Calu3 (cell line): ENCODE measurements around the gene UBE2Z. TPM values are rescaled to one million over a fixed set of nuclear protein-coding genes. Genes with fewer than 3 reads are reported as not detected.
"Not testable (repeated sequence)": the region's sequence is repeated elsewhere in the genome, so short reads cannot be mapped to it uniquely, and the experiment has no call there.

Experiments
- BruUV-seq: library from RNA; stranded (reverse); fragments of 400-500 nt; replicated peaks from 2 replicates; lab custom pipeline; 2021; lab: Mats Ljungman, UMichigan
- CTCF ChIA-PET: fragments of 300-600 bp; sonication (Branson Sonifier 250); formaldehyde crosslinking; loops from one replicate; lab custom pipeline; 2022; ENCODE audit warnings: antibody characterized with exemption; lab: Charles Lee
- DNase-seq: peaks from one replicate; pipeline ENCODE4 v3.0.0; 2022
- H3K27ac Mint-ChIP-seq: one replicate; pipeline ENCODE4 v1.8.0; 2022; ENCODE audit warnings: mixed read lengths; ENCODE audit not compliant: unreplicated experiment
- H3K27me3 Mint-ChIP-seq: one replicate; pipeline ENCODE4 v1.8.0; 2022; ENCODE audit warnings: mixed read lengths; ENCODE audit not compliant: unreplicated experiment
- H3K36me3 Mint-ChIP-seq: one replicate; pipeline ENCODE4 v1.8.0; 2022; ENCODE audit warnings: mild to moderate bottlenecking, moderate library complexity, mixed read lengths; ENCODE audit not compliant: insufficient read depth, unreplicated experiment
- H3K4me1 Mint-ChIP-seq: one replicate; pipeline ENCODE4 v1.8.0; 2022; ENCODE audit warnings: mild to moderate bottlenecking, low read depth, mixed read lengths; ENCODE audit not compliant: unreplicated experiment
- H3K4me3 Mint-ChIP-seq: one replicate; pipeline ENCODE4 v1.8.0; 2022; ENCODE audit warnings: mild to moderate bottlenecking, low read depth, moderate library complexity, mixed read lengths; ENCODE audit not compliant: unreplicated experiment
- H3K9me3 Mint-ChIP-seq: one replicate; pipeline ENCODE4 v1.8.0; 2022; ENCODE audit warnings: low read depth, mixed read lengths; ENCODE audit not compliant: unreplicated experiment
- CTCF ChIP-seq: fragments of 200-600 bp; IDR thresholded peaks from one replicate; pipeline ENCODE4 v1.8.0; 2022; ENCODE audit warnings: antibody characterized with exemption; ENCODE audit not compliant: unreplicated experiment
- intact Hi-C: fragments of 100-400 bp; cut with micrococcal nuclease; formaldehyde crosslinking; loops from one replicate; pipeline ENCODE4 v1.10.0; 2022; ENCODE audit not compliant: unreplicated experiment
- total RNA-seq: library from RNA; stranded (reverse); gene quantifications from 2 replicates; pipeline ENCODE4 v1.2.3, GENCODE V29; 2022

The UBE2Z gene
- total RNA-seq, 1 experiment from 2014 or later: 179 TPM

GRCh38 chr17:48930435-48930873 lies 22.2 kb downstream of the UBE2Z start:
- no TSS peak for BruUV-seq
- intact Hi-C loops: no loop called here
- Mint-ChIP-seq H3K27me3 (no peaks in the 10 kb centered on the region), H3K27ac (peak overlapping the region; percentile 17), H3K4me1 (no peaks in the 10 kb centered on the region), H3K36me3 (peaks cover 96% of the 10 kb centered on the region), H3K4me3 (no peak overlapping the region), H3K9me3 (no peaks in the 10 kb centered on the region)
- TF ChIP-seq CTCF: no peak
- CTCF ChIA-PET: interaction anchor here (1.0 kb wide), 1 partner anchor 38 kb away, joined by 3 read pairs; the partner anchor contains the start of gene ATP5MC1
- DNase-seq: no peak

- no peak for DNase-seq
- Mint-ChIP-seq H3K27me3 (no peaks in the 10 kb centered on the region), H3K9me3 (no peaks in the 10 kb centered on the region), H3K36me3 (peaks cover 96% of the 10 kb centered on the region), H3K4me3 (no peak overlapping the region), H3K27ac (peak overlapping the region; percentile 12), H3K4me1 (no peaks in the 10 kb centered on the region)
- TF ChIP-seq CTCF: no peak
- no TSS peak for BruUV-seq
- CTCF ChIA-PET: no interaction called here
- intact Hi-C loops: no loop called here
These were observed 24.8 kb downstream of the UBE2Z start for GRCh38 chr17:48933035-48933434.

- intact Hi-C loops: no loop called here
- CTCF ChIA-PET: interaction anchor here (0.6 to 1.9 kb wide), 4 partner anchors 10 to 216 kb away, joined by 3 to 9 read pairs (median 6); no protein-coding TSS in a partner anchor
- TF ChIP-seq CTCF: no peak
These were observed 36.5 kb downstream of the UBE2Z start, which contains the start of gene SNF8 for GRCh38 chr17:48944515-48945260. SNF8 (minus strand) TSS chr17:48944842; CDS start chr17:48944734, 108 bp downstream.

GRCh38 chr17:48945261-48945651 lies 37.0 kb downstream of the UBE2Z start:
- BruUV-seq, intact Hi-C loops, H3K4me1 Mint-ChIP-seq, DNase-seq, H3K27me3 Mint-ChIP-seq, H3K9me3 Mint-ChIP-seq: not testable (repeated sequence)
- peak overlapping the region; percentile 89 for H3K27ac Mint-ChIP-seq
- H3K4me3 Mint-ChIP-seq: peak overlapping the region; percentile 93
- peaks cover 47% of the 10 kb centered on the region for H3K36me3 Mint-ChIP-seq
- CTCF ChIA-PET: interaction anchor here (1.0 to 1.9 kb wide), 3 partner anchors 9 to 215 kb away, joined by 3 to 9 read pairs (median 5); no protein-coding TSS in a partner anchor

More at GRCh38 chr17:48944515-48945260, 36.5 kb downstream of the UBE2Z start, which contains the start of gene SNF8:
- H3K27me3 Mint-ChIP-seq: no peaks in the 10 kb centered on the region
- peaks cover 53% of the 10 kb centered on the region for H3K36me3 Mint-ChIP-seq
- BruUV-seq: TSS peak; percentile 99
- no peaks in the 10 kb centered on the region for H3K4me1 Mint-ChIP-seq
- peak; percentile 98 for DNase-seq
- peak within 1 kb of the TSS; percentile 89 for H3K27ac Mint-ChIP-seq
- H3K9me3 Mint-ChIP-seq: no peaks in the 10 kb centered on the region
- peak within 1 kb of the TSS; percentile 93 for H3K4me3 Mint-ChIP-seq
